CD4-positive, CD25-positive, alpha-beta regulatory T cell (primary cell): ENCODE data around the gene STK33. TPM values are rescaled to one million over a fixed set of nuclear protein-coding genes. Genes with fewer than 3 reads are reported as not detected.

Experiments
- ATAC-seq, 2 donors: fragments of 150-1000 bp; cut with Tn5 transposase; one replicate each; pipeline ENCODE4 v1.10.0; 2021; ENCODE audit warnings: low read depth in 2 of 2, moderate number of reproducible peaks in 2 of 2, moderate library complexity in 1 of 2
- DNase-seq, 3 donors: peaks; one replicate each; pipeline versions ENCODE4 v3.0.0 to v3.0.0-alpha.2; 2012 to 2022; ENCODE audit warnings: mixed read lengths in 1 of 3
- H3K27ac ChIP-seq: one replicate; pipeline ENCODE4 v1.7.0; 2013; ENCODE audit warnings: mild to moderate bottlenecking, low read length; ENCODE audit not compliant: insufficient read depth, poor library complexity, severe bottlenecking
- H3K27me3 ChIP-seq: one replicate; pipeline ENCODE4 v1.7.0; 2013; ENCODE audit warnings: low read length; ENCODE audit not compliant: control insufficient read depth, insufficient read depth
- H3K36me3 ChIP-seq: one replicate; pipeline ENCODE4 v1.7.0; 2013; ENCODE audit warnings: mild to moderate bottlenecking, low read length, moderate library complexity; ENCODE audit not compliant: control insufficient read depth, insufficient read depth
- H3K4me1 ChIP-seq: 2 replicates; pipeline ENCODE4 v1.7.0; 2013; ENCODE audit warnings: mild to moderate bottlenecking, low read length; ENCODE audit not compliant: insufficient read depth, control insufficient read depth, poor library complexity, severe bottlenecking
- H3K4me3 ChIP-seq: one replicate; pipeline ENCODE4 v1.7.0; 2013; ENCODE audit warnings: low read depth, mild to moderate bottlenecking, low read length, moderate library complexity
- H3K9me3 ChIP-seq, 2 experiments: 1 replicate in 1 of 2; 2 replicates in 1 of 2; pipeline ENCODE4 v1.7.0; 2013; ENCODE audit warnings: low read length in 2 of 2, mild to moderate bottlenecking in 1 of 2, moderate library complexity in 1 of 2; ENCODE audit not compliant: control insufficient read depth in 2 of 2
- H3K27ac Mint-ChIP-seq, 3 donors: one replicate each; pipeline ENCODE4 v1.8.0; 2020 to 2022; ENCODE audit warnings: mild to moderate bottlenecking in 3 of 3, mixed read lengths in 3 of 3, moderate library complexity in 2 of 3
- H3K27me3 Mint-ChIP-seq: one replicate; pipeline ENCODE4 v1.8.0; 2022; ENCODE audit warnings: mild to moderate bottlenecking, mixed read lengths
- H3K36me3 Mint-ChIP-seq: one replicate; pipeline ENCODE4 v1.8.0; 2020; ENCODE audit warnings: mixed read lengths
- H3K4me1 Mint-ChIP-seq, 4 donors: one replicate each; pipeline ENCODE4 v1.8.0; 2020 to 2022; ENCODE audit warnings: mixed read lengths in 4 of 4, mild to moderate bottlenecking in 1 of 4
- H3K4me3 Mint-ChIP-seq, 4 donors: one replicate each; pipeline ENCODE4 v1.8.0; 2020 to 2022; ENCODE audit warnings: mild to moderate bottlenecking in 4 of 4, mixed read lengths in 4 of 4, moderate library complexity in 3 of 4
- H3K9me3 Mint-ChIP-seq, 7 donors: one replicate each; pipeline ENCODE4 v1.8.0; 2020 to 2022; ENCODE audit warnings: mixed read lengths in 7 of 7, mild to moderate bottlenecking in 3 of 7, moderate library complexity in 2 of 7
- polyA plus RNA-seq, 4 donors: library from polyadenylated mRNA; unstranded; fragments of 300-500 nt; fragmentation: Illumina TruSeq; gene quantifications; one replicate each; pipeline ENCODE4 v1.2.3, GENCODE V29; 2021
- total RNA-seq: library from RNA; stranded (reverse); gene quantifications from one replicate; pipeline ENCODE4 v1.2.3, GENCODE V29; 2022

The STK33 gene
- total and polyA plus RNA-seq, 5 donors from 2014 or later = 0.44 to 0.49 TPM; not detected in 3

DNA sequence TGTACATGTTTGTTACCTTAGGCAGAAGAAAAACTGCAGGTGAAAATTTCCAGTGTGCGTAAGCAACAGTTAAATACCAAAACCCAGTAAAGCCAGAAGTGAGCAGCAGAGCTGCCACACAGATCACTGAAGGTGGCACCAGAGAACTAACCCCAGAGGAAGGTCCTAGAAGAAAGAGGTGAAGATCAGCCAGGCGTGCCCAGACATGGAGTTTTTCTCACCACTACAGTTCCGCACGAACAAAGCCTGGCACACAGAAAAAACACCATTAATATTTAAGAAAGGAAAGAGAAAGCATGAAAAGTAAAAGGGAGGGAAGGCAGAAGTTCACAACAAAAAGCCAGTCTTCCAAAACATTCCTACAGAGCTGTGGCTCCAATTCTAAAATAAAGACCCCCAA is 60.7 kb downstream of the STK33 start:
- H3K9me3 Mint-ChIP-seq = peaks cover 0 to 2% (median 0%) of the 10 kb centered on the region in 7 donors
- no peaks in the 10 kb centered on the region for H3K36me3 Mint-ChIP-seq
- no peaks in the 10 kb centered on the region for H3K36me3 ChIP-seq
- no peaks in the 10 kb centered on the region for H3K4me1 Mint-ChIP-seq
- H3K27me3 ChIP-seq = no peaks in the 10 kb centered on the region
- no peak for DNase-seq
- ATAC-seq = no peak
- peaks cover 5% of the 10 kb centered on the region for H3K27me3 Mint-ChIP-seq
- H3K9me3 ChIP-seq = no peaks in the 10 kb centered on the region
- no peak overlapping the region for H3K27ac ChIP-seq
- no peaks in the 10 kb centered on the region for H3K4me1 ChIP-seq
- no peak overlapping the region for H3K4me3 Mint-ChIP-seq
- no peak overlapping the region for H3K4me3 ChIP-seq
- no peak overlapping the region for H3K27ac Mint-ChIP-seq

DNA sequence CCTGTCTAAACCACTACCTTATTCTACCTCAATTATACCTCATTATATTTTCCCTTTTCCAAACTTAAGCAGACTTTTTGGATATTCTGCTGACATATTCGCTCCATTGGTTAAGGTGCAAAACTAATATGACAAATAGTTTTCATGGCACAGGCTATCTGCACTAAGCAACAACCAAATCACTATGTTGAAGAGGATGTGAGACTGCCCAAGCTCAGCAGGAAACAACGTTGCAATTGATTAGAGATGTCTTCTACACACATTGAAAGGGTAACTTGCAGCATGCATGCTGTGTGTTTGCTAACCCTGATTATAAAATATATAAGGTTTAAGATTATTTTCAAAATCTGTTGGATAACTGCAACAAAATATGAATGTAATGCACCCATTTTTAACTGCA is 61.6 kb downstream of the STK33 start:
- H3K4me1 Mint-ChIP-seq = no peaks in the 10 kb centered on the region
- H3K36me3 Mint-ChIP-seq = no peaks in the 10 kb centered on the region
- DNase-seq (no peak), ATAC-seq (no peak)
- Histone ChIP-seq H3K4me3 (no peak overlapping the region), H3K9me3 (no peaks in the 10 kb centered on the region), H3K27ac (no peak overlapping the region), H3K36me3 (no peaks in the 10 kb centered on the region), H3K4me1 (no peaks in the 10 kb centered on the region), H3K27me3 (no peaks in the 10 kb centered on the region)
- peaks cover 0 to 2% (median 0%) of the 10 kb centered on the region in 7 donors for H3K9me3 Mint-ChIP-seq
- H3K27ac Mint-ChIP-seq = peak overlapping the region in 1 of 3 donors; percentile 4
- H3K4me3 Mint-ChIP-seq = no peak overlapping the region
- H3K27me3 Mint-ChIP-seq = peaks cover 5% of the 10 kb centered on the region

- Mint-ChIP-seq H3K27ac (no peak overlapping the region), H3K9me3 (peaks cover 0 to 2% (median 0%) of the 10 kb centered on the region in 7 donors), H3K4me3 (no peak overlapping the region), H3K27me3 (peaks cover 5% of the 10 kb centered on the region), H3K36me3 (no peaks in the 10 kb centered on the region), H3K4me1 (no peaks in the 10 kb centered on the region)
- ATAC-seq = no peak
- Histone ChIP-seq H3K4me1 (no peaks in the 10 kb centered on the region), H3K27ac (no peak overlapping the region), H3K27me3 (no peaks in the 10 kb centered on the region), H3K36me3 (no peaks in the 10 kb centered on the region), H3K9me3 (no peaks in the 10 kb centered on the region), H3K4me3 (no peak overlapping the region)
- no peak for DNase-seq
These were observed 62.0 kb downstream of the STK33 start for GRCh38 chr11:8531982-8532381.

GRCh38 chr11:8531312-8531711 is 62.7 kb downstream of the STK33 start:
- no peaks in the 10 kb centered on the region for H3K4me1 Mint-ChIP-seq
- peaks cover 5% of the 10 kb centered on the region for H3K27me3 Mint-ChIP-seq
- Histone ChIP-seq H3K36me3 (no peaks in the 10 kb centered on the region), H3K4me3 (no peak overlapping the region), H3K9me3 (no peaks in the 10 kb centered on the region), H3K27ac (no peak overlapping the region), H3K4me1 (no peaks in the 10 kb centered on the region), H3K27me3 (no peaks in the 10 kb centered on the region)
- no peak overlapping the region for H3K4me3 Mint-ChIP-seq
- no peak overlapping the region for H3K27ac Mint-ChIP-seq
- no peaks in the 10 kb centered on the region for H3K36me3 Mint-ChIP-seq
- peaks cover 0 to 2% (median 0%) of the 10 kb centered on the region in 7 donors for H3K9me3 Mint-ChIP-seq
- ATAC-seq (no peak), DNase-seq (no peak)

- Histone ChIP-seq H3K4me3 (no peak overlapping the region), H3K9me3 (no peaks in the 10 kb centered on the region), H3K27me3 (no peaks in the 10 kb centered on the region), H3K4me1 (no peaks in the 10 kb centered on the region), H3K36me3 (no peaks in the 10 kb centered on the region), H3K27ac (no peak overlapping the region)
- Mint-ChIP-seq H3K27me3 (no peaks in the 10 kb centered on the region), H3K36me3 (no peaks in the 10 kb centered on the region), H3K9me3 (peaks cover 0 to 2% (median 0%) of the 10 kb centered on the region in 7 donors), H3K4me3 (no peak overlapping the region), H3K4me1 (no peaks in the 10 kb centered on the region), H3K27ac (no peak overlapping the region)
- DNase-seq = no peak
- ATAC-seq = no peak
These were observed 66.1 kb downstream of the STK33 start for GRCh38 chr11:8527939-8528338.

- peaks cover 5% of the 10 kb centered on the region for H3K27me3 Mint-ChIP-seq
- ATAC-seq = no peak
These were observed 70.6 kb downstream of the STK33 start for GRCh38 chr11:8523396-8523795.

DNA sequence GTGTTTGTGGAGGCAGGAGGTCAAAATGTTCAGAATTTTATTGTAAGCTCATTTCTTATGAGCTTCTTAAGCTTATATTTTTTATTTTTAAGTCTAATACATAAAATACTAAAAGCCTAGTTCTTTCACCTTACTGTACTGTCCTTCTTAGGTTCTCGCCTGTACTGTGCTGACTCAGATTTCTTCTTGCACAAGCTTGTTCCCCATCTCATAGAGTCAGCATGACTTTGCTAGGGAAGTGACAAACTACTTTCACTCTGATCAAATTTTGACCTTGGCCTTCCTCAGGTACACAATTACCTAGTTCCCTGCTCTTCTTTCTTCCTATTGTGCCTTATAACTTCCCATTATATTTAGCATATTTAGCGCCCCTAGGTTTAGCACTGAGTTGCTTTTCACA is 81.5 kb downstream of the STK33 start:
- Mint-ChIP-seq H3K9me3 (peaks cover 2 to 14% (median 4%) of the 10 kb centered on the region in 7 donors), H3K27me3 (peaks cover 5% of the 10 kb centered on the region), H3K4me1 (no peaks in the 10 kb centered on the region), H3K4me3 (no peak overlapping the region), H3K27ac (no peak overlapping the region), H3K36me3 (no peaks in the 10 kb centered on the region)
- ATAC-seq (no peak), DNase-seq (no peak)
- H3K27ac ChIP-seq = no peak overlapping the region
- H3K4me3 ChIP-seq = no peak overlapping the region
- H3K4me1 ChIP-seq = no peaks in the 10 kb centered on the region
- no peaks in the 10 kb centered on the region for H3K36me3 ChIP-seq
- H3K9me3 ChIP-seq = peaks cover 0 to 3% of the 10 kb centered on the region in 2 experiments
- H3K27me3 ChIP-seq = no peaks in the 10 kb centered on the region

More at GRCh38 chr11:8523396-8523795, 70.6 kb downstream of the STK33 start:
- Histone ChIP-seq H3K9me3 (no peaks in the 10 kb centered on the region), H3K27ac (no peak overlapping the region), H3K4me1 (no peaks in the 10 kb centered on the region), H3K4me3 (no peak overlapping the region), H3K36me3 (no peaks in the 10 kb centered on the region), H3K27me3 (no peaks in the 10 kb centered on the region)
- no peak for DNase-seq
- H3K9me3 Mint-ChIP-seq = peaks cover 0 to 11% (median 0%) of the 10 kb centered on the region in 7 donors
- H3K4me3 Mint-ChIP-seq = no peak overlapping the region
- H3K4me1 Mint-ChIP-seq = no peaks in the 10 kb centered on the region
- H3K27ac Mint-ChIP-seq = no peak overlapping the region
- no peaks in the 10 kb centered on the region for H3K36me3 Mint-ChIP-seq

DNA sequence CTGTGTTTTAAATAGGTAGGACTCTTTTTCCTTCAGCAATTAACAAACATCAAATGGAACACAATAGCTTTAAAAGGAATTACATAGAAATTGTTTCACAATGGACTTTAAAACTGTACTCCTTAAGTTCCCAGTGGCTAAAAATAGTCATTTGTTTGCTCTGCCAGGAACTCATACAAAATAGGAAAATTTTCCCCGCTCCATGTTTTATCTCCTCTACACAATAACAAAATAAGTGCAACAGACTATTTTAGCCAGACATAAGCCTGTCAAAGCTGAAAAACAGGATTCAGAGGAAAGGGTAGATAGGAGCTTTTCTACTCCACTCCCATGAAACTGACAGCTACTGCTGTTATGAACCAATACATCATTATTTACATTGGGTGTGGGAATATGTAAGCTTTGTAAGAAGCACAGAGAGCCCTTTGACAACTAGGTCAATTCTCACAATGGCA is 90.1 kb downstream of the STK33 start:
- no peak overlapping the region for H3K27ac Mint-ChIP-seq
- H3K4me1 ChIP-seq = no peaks in the 10 kb centered on the region
- no peaks in the 10 kb centered on the region for H3K9me3 ChIP-seq
- no peaks in the 10 kb centered on the region for H3K4me1 Mint-ChIP-seq
- no peak overlapping the region for H3K4me3 ChIP-seq
- no peak overlapping the region for H3K27ac ChIP-seq
- H3K36me3 ChIP-seq = no peaks in the 10 kb centered on the region
- peaks cover 0 to 5% (median 2%) of the 10 kb centered on the region in 7 donors for H3K9me3 Mint-ChIP-seq
- no peaks in the 10 kb centered on the region for H3K36me3 Mint-ChIP-seq
- no peak overlapping the region for H3K4me3 Mint-ChIP-seq
- ATAC-seq (no peak), DNase-seq (no peak)
- no peaks in the 10 kb centered on the region for H3K27me3 ChIP-seq
- no peaks in the 10 kb centered on the region for H3K27me3 Mint-ChIP-seq
